Adrenal gland (tissue), 12 donors: ENCODE measurements around the gene PTK6. TPM values are rescaled to one million over a fixed set of nuclear protein-coding genes. Genes with fewer than 3 reads are reported as not detected.
A peak's percentile ranks its signal among the peaks of the same experiment; 100 is the strongest.

Experiments
- DNase-seq, 7 donors: peaks; one replicate each; pipeline ENCODE4 v3.0.0-alpha.2; 2019 to 2020
- H3K27ac ChIP-seq, 5 donors: fragments of 200-600 bp; sonication (generic) in 4 of 5; 1 replicate in 3 of 5; 2 replicates in 2 of 5; pipeline versions ENCODE4 v1.5.1 to v1.8.0; 2016 to 2020; ENCODE audit warnings: mild to moderate bottlenecking in 1 of 5
- H3K27me3 ChIP-seq: fragments of 200-600 bp; 2 replicates; pipeline ENCODE4 v1.8.0; 2021
- H3K36me3 ChIP-seq, 2 donors: fragments of 200-600 bp; replicated peaks in 1 of 2; 1 replicate in 1 of 2; 2 replicates in 1 of 2; pipeline versions ENCODE4 v1.5.1 to v1.8.0; 2018 to 2022
- H3K4me1 ChIP-seq, 2 donors: fragments of 200-600 bp; replicated peaks in 1 of 2; 1 replicate in 1 of 2; 2 replicates in 1 of 2; pipeline versions ENCODE4 v1.5.1 to v1.8.0; 2018 to 2021
- H3K4me3 ChIP-seq, 4 donors: fragments of 200-600 bp; sonication (generic) in 3 of 4; one replicate each; pipeline ENCODE4 v1.5.1; 2016 to 2018
- H3K9me3 ChIP-seq, 3 donors: fragments of 200-600 bp; sonication (generic) in 1 of 3; replicated peaks in 1 of 3; 1 replicate in 2 of 3; 2 replicates in 1 of 3; pipeline versions ENCODE4 v1.5.1 to v1.8.0; 2016 to 2021
- CTCF ChIP-seq, 6 experiments: fragments of 450-650 bp in 4 of 6; fragments of 200-600 bp in 2 of 6; sonication (generic) in 1 of 6; IDR thresholded peaks; 1 replicate in 5 of 6; 2 replicates in 1 of 6; pipeline versions ENCODE4 v1.5.1 to v1.8.0; 2016 to 2021; ENCODE audit warnings: antibody characterized with exemption in 6 of 6, mild to moderate bottlenecking in 2 of 6, moderate library complexity in 1 of 6
- POLR2A ChIP-seq, 2 donors: fragments of 450-650 bp; IDR thresholded peaks; one replicate each; pipeline ENCODE4 v1.6.1; 2017; ENCODE audit warnings: antibody characterized with exemption in 2 of 2, mild to moderate bottlenecking in 2 of 2, moderate library complexity in 1 of 2
- WGBS, 4 donors: extraction: QIAGEN DNeasy Blood & Tissue Kit in 2 of 4; methylation state at CpG; one replicate each; pipeline versions ENCODE4 v1.1.5 to v1.1.7; 2013 to 2017; 5-methylcytosine and 5-hydroxymethylcytosine counted together
- intact Hi-C, 2 donors: fragments of 100-400 bp; cut with DNase I; formaldehyde crosslinking; loops; one replicate each; pipeline versions ENCODE4 v1.14.1 to v1.15.0; 2022 to 2023
- polyA plus RNA-seq, 3 donors: library from polyadenylated mRNA; stranded (reverse); fragments of 200-250 nt in 2 of 3; fragments of 350-450 nt in 1 of 3; fragmentation: Illumina TruSeq in 1 of 3; extraction: RNeasy Lipid Tissue Mini Kit (QIAGEN cat#74804) in 1 of 3; gene quantifications; one replicate each; pipeline ENCODE4 v1.2.3, GENCODE V29; 2013 to 2014
- total RNA-seq, 9 donors: library from RNA; depleted of rRNA in 4 of 9; stranded (reverse); fragments of >200 nt in 4 of 9; fragments of 120-200 nt in 1 of 9; fragmentation: NEBNext Ultra II Directional in 1 of 9; extraction: Animal tissue kit (Norgen Biotek cat#: 25700) in 1 of 9; gene quantifications; one replicate each; pipeline versions ENCODE4 v1.1.0 to v1.2.4, GENCODE V29; 2013 to 2023
- donor health status: healthy with polysubstance abuse.
- donor health status: Bipolar disorder and iron deficiency.
- donor health status: DM: yes; HTN: yes; CAD: no.
- donor health status: DM: no; HTN: no; CAD: no.
- donor health status: DM: no; HTN: no; CAD: no.
- donor health status: DM: yes; HTN: yes; CAD: no.

PTK6 gene
- total and polyA plus RNA-seq, 12 donors: 0.19 to 0.72 (median 0.36) TPM; not detected in 5

- WGBS, 4 donors: 88 to 95% (median 92%) methylated on average over 9 of the region's 9 CpGs
- no peak for DNase-seq
- no peak for TF ChIP-seq POLR2A (IDR thresholded peaks at IDR 0.05)
- no peak for TF ChIP-seq CTCF (IDR thresholded peaks at IDR 0.05)
- Histone ChIP-seq H3K36me3 (no peaks in the 10 kb centered on the region), H3K27ac (no peak overlapping the region), H3K4me3 (no peak overlapping the region), H3K27me3 (no peaks in the 10 kb centered on the region), H3K9me3 (no peaks in the 10 kb centered on the region), H3K4me1 (no peaks in the 10 kb centered on the region)
- intact Hi-C loops: no loop called here
These were observed 32.5 kb downstream of the PTK6 start for GRCh38 chr20:63504642-63505041.

- no peaks in the 10 kb centered on the region for H3K27me3 ChIP-seq
- intact Hi-C loops: no loop called here
- no peak for DNase-seq
These were observed 33.7 kb downstream of the PTK6 start for GRCh38 chr20:63503524-63503923.

GRCh38 chr20:63502671-63503172 is 34.5 kb downstream of the PTK6 start:
- Histone ChIP-seq H3K4me1 (peaks cover 6 to 7% of the 10 kb centered on the region in 2 donors), H3K27me3 (no peaks in the 10 kb centered on the region), H3K27ac (peak overlapping the region in 1 of 5 donors; percentile 78), H3K36me3 (no peaks in the 10 kb centered on the region), H3K9me3 (no peaks in the 10 kb centered on the region), H3K4me3 (no peak overlapping the region)
- intact Hi-C loops: no loop called here
- DNase-seq: no peak
- TF ChIP-seq POLR2A (IDR thresholded peaks at IDR 0.05) (no peak), CTCF (IDR thresholded peaks at IDR 0.05) (no peak)
- WGBS, 4 donors: 68 to 100% (median 73%) methylated on average over 1 to 15 of the region's 15 CpGs

More at GRCh38 chr20:63503524-63503923, 33.7 kb downstream of the PTK6 start:
- H3K36me3 ChIP-seq: no peaks in the 10 kb centered on the region
- H3K9me3 ChIP-seq: no peaks in the 10 kb centered on the region
- 53 to 61% (median 54%) methylated on average over 6 to 7 of the region's 7 CpGs for WGBS, 4 donors
- H3K27ac ChIP-seq: no peak overlapping the region
- TF ChIP-seq CTCF (IDR thresholded peaks at IDR 0.05): no peak
- TF ChIP-seq POLR2A (IDR thresholded peaks at IDR 0.05): no peak
- peaks cover 0 to 4% of the 10 kb centered on the region in 2 donors for H3K4me1 ChIP-seq
- H3K4me3 ChIP-seq: no peak overlapping the region

DNA sequence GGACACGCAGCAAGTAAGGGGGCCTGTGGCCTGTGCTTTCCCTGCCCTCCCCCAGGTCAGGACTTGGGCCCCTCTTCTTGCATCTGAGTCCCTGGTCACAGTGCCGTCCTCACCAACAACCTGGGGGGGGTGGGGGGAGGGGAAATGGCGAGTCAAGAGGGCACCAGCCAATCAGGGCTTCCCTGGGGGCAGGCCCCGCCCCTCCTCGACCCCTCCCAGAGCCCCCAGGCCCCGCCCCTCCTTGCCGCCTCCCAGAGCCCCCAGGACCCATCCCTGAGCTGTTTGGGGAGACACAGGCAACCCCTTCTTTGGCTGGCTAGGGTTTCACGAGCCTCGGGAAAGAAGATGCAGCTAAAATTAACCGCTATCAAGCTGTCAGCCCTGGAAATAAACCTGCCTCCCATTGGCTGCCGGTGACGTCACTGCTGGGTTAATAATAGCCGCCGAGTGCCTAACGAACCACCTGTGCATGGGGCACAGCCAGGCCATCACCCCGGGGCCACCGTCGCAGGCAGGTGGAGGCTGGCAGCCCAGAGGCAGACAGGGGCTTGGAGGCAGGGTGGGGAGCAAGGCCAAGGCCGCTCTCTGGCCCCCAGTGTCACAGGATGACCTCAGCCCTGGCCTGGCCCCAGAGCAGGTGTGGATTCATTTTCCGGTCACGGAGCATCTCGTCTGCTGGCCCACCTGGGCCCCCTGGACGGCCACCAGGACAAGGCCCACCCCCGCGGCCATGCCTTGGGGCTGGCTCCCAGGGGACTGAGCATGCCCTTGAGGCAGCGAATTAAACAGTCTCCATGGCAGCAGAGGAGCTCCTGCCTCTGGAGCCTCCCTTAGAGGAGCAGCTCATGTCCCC is 35.1 kb downstream of the PTK6 start:
- peaks cover 8% of the 10 kb centered on the region in 2 donors for H3K4me1 ChIP-seq
- H3K4me3 ChIP-seq: no peak overlapping the region
- TF ChIP-seq POLR2A (IDR thresholded peaks at IDR 0.05) (no peak), CTCF (IDR thresholded peaks at IDR 0.05) (no peak)
- 20 to 25% (median 21%) methylated on average over 3 to 26 of the region's 26 CpGs for WGBS, 4 donors
- H3K9me3 ChIP-seq: no peaks in the 10 kb centered on the region
- DNase-seq: peak in 4 of 7 donors; percentile 19 to 92 (median 46)
- no peaks in the 10 kb centered on the region for H3K27me3 ChIP-seq
- H3K27ac ChIP-seq: peak overlapping the region in 1 of 5 donors; percentile 78
- H3K36me3 ChIP-seq: no peaks in the 10 kb centered on the region
- intact Hi-C loops: no loop called here
